RPMI7951 (cell line): ENCODE results near the gene SH3BGR. TPM values are rescaled to one million over a fixed set of nuclear protein-coding genes. Genes with fewer than 3 reads are reported as not detected.

ENCODE experiments used
- DNase-seq: peaks from one replicate; pipeline ENCODE4 v3.0.0-alpha.2; 2012; ENCODE audit warnings: low read depth
- total RNA-seq: library from RNA; depleted of rRNA; stranded (reverse); fragments of >200 nt; shearing (Covaris generic); gene quantifications from 2 replicates; pipeline ENCODE4 v1.2.3, GENCODE V29; 2014

SH3BGR gene
- total RNA-seq, 1 experiment from 2014 or later, result 1.3 TPM

GRCh38 chr21:39456665-39457064 is 4.9 kb downstream of the SH3BGR start:
- DNase-seq, result no peak

- peak; percentile 1 for DNase-seq
Measured at GRCh38 chr21:39461419-39461818, 9.6 kb downstream of the SH3BGR start.

- no peak for DNase-seq
Measured at GRCh38 chr21:39463308-39463707, 11.5 kb downstream of the SH3BGR start.

GRCh38 chr21:39466584-39466983 is 14.8 kb downstream of the SH3BGR start:
- DNase-seq, result no peak

GRCh38 chr21:39467746-39468145 is 16.0 kb downstream of the SH3BGR start:
- DNase-seq, result no peak

GRCh38 chr21:39468559-39468958 is 16.8 kb downstream of the SH3BGR start:
- DNase-seq, result no peak

- DNase-seq, result no peak
Measured at GRCh38 chr21:39471598-39471997, 19.8 kb downstream of the SH3BGR start.

GRCh38 chr21:39472786-39473185 is 21.0 kb downstream of the SH3BGR start:
- no peak for DNase-seq

- DNase-seq, result no peak
Measured at GRCh38 chr21:39474611-39475010, 22.8 kb downstream of the SH3BGR start.

GRCh38 chr21:39479164-39479813 is 27.5 kb downstream of the SH3BGR start:
- DNase-seq, result no peak

GRCh38 chr21:39479814-39480182 is 28.0 kb downstream of the SH3BGR start:
- DNase-seq, result no peak

GRCh38 chr21:39480271-39480670 is 28.5 kb downstream of the SH3BGR start:
- DNase-seq, result no peak

GRCh38 chr21:39481886-39482285 is 30.1 kb downstream of the SH3BGR start:
- DNase-seq, result no peak

GRCh38 chr21:39483917-39484316 is 32.1 kb downstream of the SH3BGR start:
- peak; percentile 17 for DNase-seq

- DNase-seq, result no peak
Measured at GRCh38 chr21:39484711-39485276, 33.0 kb downstream of the SH3BGR start.

- DNase-seq, result no peak
Measured at GRCh38 chr21:39489380-39489924, 37.7 kb downstream of the SH3BGR start.

GRCh38 chr21:39499156-39499555 is 47.4 kb downstream of the SH3BGR start:
- DNase-seq, result no peak

- DNase-seq, result peak; percentile 17
Measured at GRCh38 chr21:39502631-39503030, 50.9 kb downstream of the SH3BGR start.

- DNase-seq, result no peak
Measured at GRCh38 chr21:39503123-39503762, 51.5 kb downstream of the SH3BGR start.

- no peak for DNase-seq
Measured at GRCh38 chr21:39504230-39504629, 52.5 kb downstream of the SH3BGR start.

GRCh38 chr21:39510240-39510639 is 58.5 kb downstream of the SH3BGR start:
- DNase-seq, result no peak

GRCh38 chr21:39511102-39511501 is 59.3 kb downstream of the SH3BGR start:
- no peak for DNase-seq

GRCh38 chr21:39513735-39514134 is 62.0 kb downstream of the SH3BGR start:
- no peak for DNase-seq
